ENCODE data around the gene CHMP5. TPM values are rescaled to one million over a fixed set of nuclear protein-coding genes. Genes with fewer than 3 reads are reported as not detected.
A peak's percentile ranks its signal among the peaks of the same experiment; 100 is the strongest.

Gene CHMP5
- total RNA-seq, 4 donors from 2014 or later = 43.7 to 60.3 (median 50.7) TPM

GRCh38 chr9:33289496-33289895 is 24.6 kb downstream of the CHMP5 start:
- 4% methylated on average over 10 of the region's 12 CpGs for WGBS
- TF ChIP-seq POLR2AphosphoS5 (IDR thresholded peaks at IDR 0.05) (no peak), CTCF (IDR thresholded peaks at IDR 0.05) (no peak), POLR2A (IDR thresholded peaks at IDR 0.05) (no peak), EP300 (IDR thresholded peaks at IDR 0.05) (no peak)
- H3K27ac ChIP-seq = peak overlapping the region; percentile 100
- peak in 1 of 2 donors; percentile 72 for DNase-seq (ENCODE audit: low spot score in 2 of 2)
- no peaks in the 10 kb centered on the region for H3K9me3 ChIP-seq
- peaks cover 62% of the 10 kb centered on the region for H3K4me1 ChIP-seq
- H3K36me3 ChIP-seq = peaks cover 24% of the 10 kb centered on the region
- H3K4me3 ChIP-seq = peak overlapping the region; percentile 79
- no peaks in the 10 kb centered on the region for H3K27me3 ChIP-seq

GRCh38 chr9:33289936-33290246 is 25.0 kb downstream of the CHMP5 start:
- WGBS = under 1% methylated on average over 14 of the region's 14 CpGs
- H3K4me1 ChIP-seq = peaks cover 63% of the 10 kb centered on the region

GRCh38 chr9:33290247-33291030 is 25.6 kb downstream of the CHMP5 start, which contains the start of gene NFX1:
TSS of gene NFX1 (plus strand) at chr9:33290516. CDS start at chr9:33290573, 57 bp downstream.
- DNase-seq (ENCODE audit: low spot score in 2 of 2) = peak; percentile 99
- H3K27me3 ChIP-seq = no peaks in the 10 kb centered on the region
- peaks cover 31% of the 10 kb centered on the region for H3K36me3 ChIP-seq
- peak within 1 kb of the TSS; percentile 100 for H3K27ac ChIP-seq
- WGBS = under 1% methylated on average over 61 of the region's 63 CpGs
- H3K4me3 ChIP-seq = peak within 1 kb of the TSS; percentile 79
- H3K9me3 ChIP-seq = no peaks in the 10 kb centered on the region
- TF ChIP-seq CTCF (IDR thresholded peaks at IDR 0.05) (no peak), POLR2A (IDR thresholded peaks at IDR 0.05) (peak in 1 of 2 donors; percentile 87), POLR2AphosphoS5 (IDR thresholded peaks at IDR 0.05) (peak; percentile 93 to 99 (median 95)), EP300 (IDR thresholded peaks at IDR 0.05) (no peak)
- H3K4me1 ChIP-seq = peaks cover 69% of the 10 kb centered on the region

More at GRCh38 chr9:33289936-33290246, 25.0 kb downstream of the CHMP5 start:
- H3K36me3 ChIP-seq = peaks cover 26% of the 10 kb centered on the region
- no peak for TF ChIP-seq EP300 (IDR thresholded peaks at IDR 0.05)
- no peak for TF ChIP-seq CTCF (IDR thresholded peaks at IDR 0.05)
- no peak for TF ChIP-seq POLR2A (IDR thresholded peaks at IDR 0.05)
- no peak for TF ChIP-seq POLR2AphosphoS5 (IDR thresholded peaks at IDR 0.05)
- peak overlapping the region; percentile 100 for H3K27ac ChIP-seq
- H3K4me3 ChIP-seq = peak overlapping the region; percentile 79
- no peaks in the 10 kb centered on the region for H3K27me3 ChIP-seq
- no peaks in the 10 kb centered on the region for H3K9me3 ChIP-seq
- no peak for DNase-seq (ENCODE audit: low spot score in 2 of 2)

- TF ChIP-seq POLR2AphosphoS5 (IDR thresholded peaks at IDR 0.05) (no peak), CTCF (IDR thresholded peaks at IDR 0.05) (no peak), EP300 (IDR thresholded peaks at IDR 0.05) (no peak), POLR2A (IDR thresholded peaks at IDR 0.05) (no peak)
- Histone ChIP-seq H3K4me3 (peak overlapping the region; percentile 79), H3K9me3 (no peaks in the 10 kb centered on the region), H3K4me1 (peaks cover 72% of the 10 kb centered on the region), H3K27ac (peak overlapping the region; percentile 100), H3K36me3 (peaks cover 31% of the 10 kb centered on the region), H3K27me3 (no peaks in the 10 kb centered on the region)
- 13% methylated on average over 7 of the region's 7 CpGs for WGBS
- DNase-seq (ENCODE audit: low spot score in 2 of 2) = no peak
These were observed 26.2 kb downstream of the CHMP5 start for GRCh38 chr9:33291031-33291397.

- 85% methylated on average over 5 of the region's 5 CpGs for WGBS
- Histone ChIP-seq H3K27ac (peak overlapping the region; percentile 100), H3K4me1 (peaks cover 76% of the 10 kb centered on the region), H3K4me3 (no peak overlapping the region), H3K27me3 (no peaks in the 10 kb centered on the region), H3K36me3 (peaks cover 40% of the 10 kb centered on the region), H3K9me3 (no peaks in the 10 kb centered on the region)
- TF ChIP-seq POLR2AphosphoS5 (IDR thresholded peaks at IDR 0.05) (no peak), CTCF (IDR thresholded peaks at IDR 0.05) (no peak), POLR2A (IDR thresholded peaks at IDR 0.05) (no peak), EP300 (IDR thresholded peaks at IDR 0.05) (no peak)
- DNase-seq (ENCODE audit: low spot score in 2 of 2) = no peak
These were observed 27.1 kb downstream of the CHMP5 start for GRCh38 chr9:33291901-33292300.

All from suprapubic skin (tissue), 4 donors.